ENCODE measurements around the gene TGIF2.
"Not testable (repeated sequence)": the region's sequence is repeated elsewhere in the genome, so short reads cannot be mapped to it uniquely, and the experiment has no call there.

TGIF2 gene

DNA sequence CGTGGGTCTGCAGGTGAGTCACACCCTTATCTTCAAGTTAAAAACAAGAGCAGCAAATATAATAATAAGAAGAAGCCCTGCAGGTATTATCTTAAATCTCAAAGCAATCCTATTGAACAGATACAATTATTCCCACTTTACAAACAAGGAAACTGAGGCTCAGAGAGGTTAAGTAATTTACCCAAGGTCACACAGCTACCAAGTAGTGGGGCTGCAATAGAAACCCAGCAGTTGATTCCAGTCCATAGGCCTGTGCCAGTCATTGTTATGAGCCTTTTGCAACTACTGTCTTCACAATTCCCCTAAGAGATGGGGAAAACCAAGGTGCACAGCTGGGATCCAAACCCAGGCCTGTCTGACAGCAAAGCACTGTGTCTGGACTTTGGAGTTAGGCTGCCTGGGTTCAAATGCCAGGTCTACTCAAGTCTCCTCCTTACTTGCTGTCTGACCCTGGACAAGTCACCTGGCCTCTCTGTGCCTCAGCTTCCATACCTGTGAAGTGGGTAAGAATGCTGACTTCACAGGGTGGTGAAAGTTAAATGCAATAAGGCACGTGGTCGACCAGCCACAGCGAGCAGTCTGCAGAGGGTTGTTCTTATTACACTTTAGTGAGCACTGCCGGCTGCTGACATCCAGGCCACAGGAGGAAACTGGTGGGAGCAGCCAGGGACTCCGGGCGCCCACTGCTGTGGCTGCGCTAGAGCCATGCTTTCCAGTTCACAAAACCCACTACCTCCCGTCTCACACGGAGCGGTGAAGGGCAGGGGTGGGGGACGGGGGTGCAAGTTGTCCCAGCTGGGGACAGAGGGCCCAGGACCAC is 26.0 kb upstream of the TGIF2 start:
- DNase-seq, result no peak

DNA sequence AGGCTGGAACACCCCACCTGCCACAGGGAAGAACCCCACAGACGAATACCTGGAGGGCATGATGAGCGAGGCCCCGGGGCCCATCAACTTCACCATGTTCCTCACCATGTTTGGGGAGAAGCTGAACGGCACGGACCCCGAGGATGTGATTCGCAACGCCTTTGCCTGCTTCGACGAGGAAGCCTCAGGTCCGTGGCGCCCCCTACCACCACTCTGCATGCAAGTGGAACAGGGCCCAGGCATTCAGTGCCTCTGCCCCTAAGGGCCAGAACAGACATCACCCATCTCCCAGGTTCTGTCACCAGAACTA is 25.4 kb upstream of the TGIF2 start:
- no peak for DNase-seq

GRCh38 chr20:36548704-36549627 is 24.4 kb upstream of the TGIF2 start:
- no peak for DNase-seq

DNA sequence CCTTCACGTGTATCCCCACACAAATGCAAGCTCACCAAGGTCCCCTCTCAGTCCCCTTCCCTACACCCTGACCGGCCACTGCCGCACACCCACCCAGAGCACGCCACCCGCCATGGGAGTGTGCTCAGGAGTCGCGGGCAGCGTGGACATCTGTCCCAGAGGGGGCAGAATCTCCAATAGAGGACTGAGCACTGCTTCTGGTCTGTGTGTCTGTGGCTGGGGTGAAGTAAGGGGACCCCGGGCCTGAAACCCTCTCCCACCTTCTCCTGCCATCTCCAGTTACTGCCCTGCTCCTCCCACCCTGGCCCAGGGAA is 23.8 kb upstream of the TGIF2 start:
- DNase-seq, result no peak

DNA sequence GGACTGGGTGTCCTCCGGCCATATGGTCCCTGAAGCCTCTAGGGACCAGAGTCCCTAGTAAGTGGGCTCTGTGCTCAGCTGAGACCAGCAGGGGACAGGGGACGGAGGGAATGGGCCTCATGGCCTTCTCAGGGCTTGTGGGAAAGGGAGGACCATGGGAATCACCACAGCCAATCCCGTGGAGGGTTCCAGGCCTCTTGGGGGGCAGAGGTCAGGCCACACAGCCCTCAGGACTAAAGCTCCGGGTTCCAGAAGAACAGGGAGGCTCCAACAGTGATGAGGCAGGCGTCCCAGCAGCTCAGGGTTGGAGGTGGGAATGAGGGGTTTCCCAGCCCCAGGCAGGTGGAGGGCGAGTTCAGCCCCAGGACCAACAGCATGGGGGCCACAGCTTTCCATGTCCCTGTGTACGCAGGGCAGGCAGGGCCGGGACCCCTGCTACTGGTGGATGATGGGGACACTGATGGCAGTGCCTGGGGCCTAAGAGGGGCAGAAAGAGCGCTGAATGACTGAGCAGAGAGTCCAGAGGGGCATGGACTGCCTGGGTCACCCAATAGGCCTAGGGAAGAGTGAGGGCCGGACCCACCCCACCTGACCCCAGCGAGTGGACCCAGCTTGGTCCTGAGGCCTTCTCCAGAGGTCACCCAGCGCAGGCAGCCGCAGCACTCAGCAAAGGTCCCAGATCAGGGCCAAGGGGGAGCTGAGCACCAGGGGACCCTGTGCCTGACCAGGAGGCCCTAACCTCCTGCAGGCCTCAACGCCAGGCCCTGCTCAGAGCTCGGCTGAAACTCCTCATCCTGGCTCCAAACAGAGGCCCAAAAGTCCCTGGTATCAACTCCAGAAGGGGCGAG is 23.2 kb upstream of the TGIF2 start:
- DNase-seq, result no peak

DNA sequence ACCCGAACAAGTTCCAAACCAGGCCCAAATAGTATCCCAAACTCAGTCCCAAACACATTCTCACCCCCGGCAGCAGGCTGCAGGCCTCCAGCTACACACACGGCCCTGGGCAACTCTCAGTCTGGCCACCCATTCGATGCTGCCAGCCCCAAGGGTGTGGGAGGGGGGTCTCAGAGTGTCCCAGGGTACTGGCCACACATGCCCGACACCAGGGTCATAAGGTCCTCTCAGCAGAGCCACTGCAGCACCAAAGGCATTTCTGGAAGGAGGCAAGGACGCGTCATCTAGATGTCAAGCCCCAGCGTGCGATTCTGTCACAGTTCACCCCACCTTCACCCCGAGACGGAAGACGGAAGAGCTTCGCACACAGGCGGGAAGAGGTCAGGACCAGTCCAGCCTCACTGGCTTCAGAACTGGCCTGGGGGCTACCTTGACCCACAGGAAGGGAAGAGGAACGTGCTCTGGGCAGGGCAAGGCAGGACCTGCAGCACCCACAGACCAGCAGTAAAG is 22.6 kb upstream of the TGIF2 start:
- no peak for DNase-seq

- DNase-seq, result no peak
Observed at GRCh38 chr20:36555248-36555647, 18.1 kb upstream of the TGIF2 start.

DNA sequence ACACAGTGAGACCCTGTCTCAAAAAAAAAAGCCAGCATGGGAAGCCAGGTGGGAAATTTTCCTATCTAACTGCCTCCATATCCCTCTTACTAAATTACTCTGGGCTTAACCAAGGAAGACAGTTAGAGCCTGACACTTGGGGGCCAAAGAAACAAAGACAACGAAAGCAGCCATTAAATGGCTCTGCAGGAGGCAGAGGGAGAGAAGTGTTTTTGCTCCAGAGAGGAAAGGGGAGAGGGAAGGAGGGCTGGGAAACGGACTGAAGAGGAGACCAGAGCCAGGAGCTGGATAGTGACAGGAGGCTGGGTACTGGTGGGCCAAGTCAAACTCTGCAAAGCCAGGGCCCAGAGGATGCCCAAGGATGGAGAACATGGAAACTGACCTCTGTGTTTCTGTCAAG is 10.7 kb upstream of the TGIF2 start:
- no peak for DNase-seq

- DNase-seq, result no peak
Observed at GRCh38 chr20:36563374-36563773, 10.0 kb upstream of the TGIF2 start.

- not testable (repeated sequence) for DNase-seq
Observed at GRCh38 chr20:36564078-36564725, 9.2 kb upstream of the TGIF2 start.

GRCh38 chr20:36564726-36565121 is 8.7 kb upstream of the TGIF2 start:
- not testable (repeated sequence) for DNase-seq

DNA sequence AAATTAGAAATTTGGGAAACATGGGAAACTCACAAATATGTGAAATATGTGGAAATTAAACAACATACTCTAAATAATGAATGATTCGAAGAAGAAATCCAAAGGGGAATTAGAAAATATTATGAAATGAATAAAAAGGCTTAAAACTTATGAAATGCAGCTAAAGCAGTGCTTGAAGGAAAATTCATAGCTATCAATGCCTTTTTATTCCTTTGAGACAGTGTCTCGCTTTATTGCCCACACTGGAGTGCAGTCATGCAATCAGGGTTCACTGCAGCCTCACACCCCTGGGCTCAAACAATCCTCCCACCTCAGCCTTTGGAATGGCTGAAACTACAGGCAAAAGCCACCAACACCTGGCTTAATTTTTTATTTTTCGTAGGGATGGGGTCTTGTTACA is 7.9 kb upstream of the TGIF2 start:
- DNase-seq, result no peak

- DNase-seq, result no peak
Observed at GRCh38 chr20:36569847-36570429, 3.5 kb upstream of the TGIF2 start.

- no peak for DNase-seq
Observed at GRCh38 chr20:36571564-36572504, 1.6 kb upstream of the TGIF2 start.

DNA sequence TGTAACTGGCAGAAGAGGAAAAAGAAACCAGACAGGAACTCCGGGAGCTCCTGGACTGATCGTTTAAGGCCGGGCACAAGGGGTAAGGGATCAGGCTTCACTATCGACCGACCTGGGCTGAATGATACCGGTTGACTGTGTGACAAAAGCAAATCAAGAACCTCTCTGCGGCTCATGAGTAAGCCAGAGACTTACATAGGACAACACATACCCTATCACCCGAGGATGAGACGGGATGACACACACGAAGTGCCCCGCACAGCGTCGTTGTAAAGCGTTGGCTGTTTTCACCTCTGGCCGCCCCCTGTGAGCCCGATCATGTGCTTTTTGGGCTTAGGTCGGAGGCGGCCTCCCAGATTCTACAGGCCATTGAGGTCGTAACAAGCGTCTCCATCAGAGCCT is 695 bp upstream of the TGIF2 start:
- DNase-seq, result peak; percentile 10

- no peak for DNase-seq
Observed at GRCh38 chr20:36573798-36574365, 485 bp downstream of the TGIF2 start.

DNA sequence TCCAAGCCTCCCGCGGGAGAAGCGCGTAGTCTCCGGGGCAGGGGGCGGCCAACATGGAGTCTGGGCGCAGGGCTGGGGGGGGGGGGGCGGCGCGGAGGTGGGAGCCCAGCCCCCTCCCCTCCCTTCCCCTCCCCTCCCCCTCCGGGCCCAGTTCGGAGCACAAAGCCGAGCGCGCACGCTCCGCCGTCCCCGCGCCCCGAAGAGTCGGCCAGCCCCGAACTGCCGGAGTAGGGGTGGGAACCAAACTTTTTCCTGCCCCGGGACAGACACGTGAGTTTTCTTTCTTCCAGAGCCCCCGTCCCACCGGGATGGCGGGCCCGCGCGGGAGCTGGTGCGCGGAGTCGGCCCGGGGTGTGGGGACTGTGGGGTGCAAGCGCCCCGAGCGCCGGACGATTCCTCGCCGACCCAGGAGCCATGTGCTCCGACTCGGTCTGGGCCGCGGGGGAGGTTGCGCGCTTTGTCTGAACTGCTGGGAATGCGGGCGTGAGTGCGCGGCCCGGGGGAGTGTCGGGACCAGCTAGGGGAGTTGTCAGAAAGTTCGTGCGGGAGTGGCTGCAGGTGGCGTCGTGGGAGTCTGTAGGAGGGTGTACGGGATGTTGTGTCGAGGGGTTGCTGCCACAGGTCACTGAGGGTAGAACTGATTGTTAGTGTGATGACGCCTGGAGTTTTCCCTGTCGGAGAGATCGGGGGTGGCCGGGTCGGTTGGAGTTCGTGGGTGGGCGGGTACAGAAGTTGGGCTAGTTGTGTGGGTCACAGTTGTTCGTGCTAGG is 1.2 kb downstream of the TGIF2 start:
- DNase-seq, result no peak

DNA sequence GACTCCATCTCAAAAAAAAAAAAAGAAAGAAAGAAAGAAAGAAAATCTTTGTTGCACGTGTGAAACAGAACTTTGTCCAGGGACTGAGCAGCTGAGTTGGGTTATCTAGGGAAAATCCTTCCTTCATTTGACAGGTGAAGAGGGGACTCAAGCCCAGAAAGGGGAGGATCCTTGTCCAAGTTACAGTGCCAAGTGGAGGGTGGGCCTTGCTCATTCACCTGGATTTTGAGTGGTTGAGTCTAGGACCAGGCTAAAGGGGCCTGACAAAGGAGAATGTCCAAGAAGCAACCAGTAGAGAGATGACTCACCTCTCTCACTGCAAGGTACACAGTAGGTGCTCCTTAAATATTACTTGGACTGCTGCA is 2.7 kb downstream of the TGIF2 start:
- DNase-seq, result no peak

DNA sequence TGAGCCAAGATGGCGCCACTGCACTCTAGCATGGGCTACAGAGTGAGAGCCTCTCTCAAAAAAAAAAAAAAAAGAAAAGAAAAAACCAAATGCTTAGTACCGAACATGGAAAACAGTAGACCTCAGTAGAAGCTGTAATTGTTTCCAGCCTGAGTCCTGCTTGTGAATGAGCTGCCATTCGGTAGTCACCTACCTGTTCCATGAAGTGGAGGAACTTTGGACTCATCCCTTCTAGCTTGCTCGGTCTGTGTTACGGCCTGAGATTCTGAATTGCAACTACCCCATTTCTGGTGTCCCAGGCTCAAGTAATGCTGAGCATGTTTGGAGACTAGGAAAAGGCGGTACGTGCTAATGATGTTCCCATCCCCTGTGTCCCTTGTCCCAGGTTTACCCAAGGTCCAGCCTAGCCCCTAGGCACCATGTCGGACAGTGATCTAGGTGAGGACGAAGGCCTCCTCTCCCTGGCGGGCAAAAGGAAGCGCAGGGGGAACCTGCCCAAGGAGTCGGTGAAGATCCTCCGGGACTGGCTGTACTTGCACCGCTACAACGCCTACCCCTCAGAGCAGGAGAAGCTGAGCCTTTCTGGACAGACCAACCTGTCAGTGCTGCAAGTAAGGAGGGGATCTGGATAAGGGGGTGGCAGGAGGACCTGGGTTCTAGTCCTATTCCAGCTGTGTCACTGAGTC is 5.1 kb downstream of the TGIF2 start:
- DNase-seq, result no peak

All from DMS153 (cell line).